GM12878 (cell line): Measurements from ENCODE around the gene NMB. TPM values are rescaled to one million over a fixed set of nuclear protein-coding genes. Genes with fewer than 3 reads are reported as not detected.
A peak's percentile ranks its signal among the peaks of the same experiment; 100 is the strongest.
"Not testable (repeated sequence)": the region's sequence is repeated elsewhere in the genome, so short reads cannot be mapped to it uniquely, and the experiment has no call there.

ENCODE experiments used
- ATAC-seq: fragments of 200-7000 bp; cut with Tn5 transposase; 3 replicates; pipeline ENCODE4 v1.9.1; 2020; ENCODE audit warnings: mild to moderate bottlenecking, moderate library complexity
- BruUV-seq: library from RNA; stranded (reverse); fragments of 400-500 nt; replicated peaks from 2 replicates; lab custom pipeline; 2021; lab: Mats Ljungman, UMichigan
- CTCF ChIA-PET: fragments of 300-600 bp; sonication (Branson Sonifier 250); formaldehyde crosslinking; extraction: SDS; loops from one replicate; lab custom pipeline; 2021; ENCODE audit warnings: inconsistent platforms; lab: Yijun Ruan, JAX
- POLR2A ChIA-PET: fragments of 350-600 bp; formaldehyde crosslinking; extraction: SDS; loops from one replicate; lab custom pipeline; 2021; ENCODE audit warnings: inconsistent platforms; lab: Charles Lee
- RAD21 ChIA-PET: fragments of 300-600 bp; sonication (Branson Sonifier 250); formaldehyde crosslinking; loops from one replicate; lab custom pipeline; 2023; ENCODE audit warnings: antibody characterized with exemption; ENCODE audit not compliant: unreplicated experiment; lab: Charles Lee
- SMC1A ChIA-PET: fragments of 300-600 bp; sonication (Branson Sonifier 250); formaldehyde crosslinking; loops from one replicate; lab custom pipeline; 2023; ENCODE audit not compliant: unreplicated experiment, uncharacterized antibody; lab: Charles Lee
- DNase-seq: peaks from one replicate; pipeline ENCODE4 v3.0.0-alpha.2; 2011; ENCODE audit warnings: low read depth, low spot score
- FAIRE-seq: peaks from 3 replicates; lab custom pipeline; 2011; peaks lifted over from hg19 to GRCh38; lab: Jason Lieb, UNC
- H2AFZ ChIP-seq: 2 replicates; pipeline ENCODE4 v1.6.0; 2011; ENCODE audit warnings: low read depth, low read length, control low read depth; ENCODE audit not compliant: control insufficient read depth
- H3K27ac ChIP-seq: 2 replicates; pipeline ENCODE4 v1.5.1; 2011; ENCODE audit warnings: control low read depth; ENCODE audit not compliant: control insufficient read depth, insufficient read depth
- H3K27me3 ChIP-seq, 2 experiments: replicated peaks in 1 of 2; 2 replicates each; pipeline versions ENCODE4 v1.6.0 to v1.6.1; 2011; ENCODE audit warnings: low read length in 1 of 2; ENCODE audit not compliant: control insufficient read depth in 2 of 2, insufficient read depth in 2 of 2
- H3K36me3 ChIP-seq, 2 experiments: 2 replicates each; pipeline ENCODE4 v1.5.1; 2011; ENCODE audit warnings: low read length in 1 of 2; ENCODE audit not compliant: control insufficient read depth in 2 of 2, insufficient read depth in 2 of 2
- H3K4me1 ChIP-seq: 2 replicates; pipeline ENCODE4 v1.6.1; 2011; ENCODE audit warnings: mild to moderate bottlenecking, low read length, moderate library complexity, mixed read lengths; ENCODE audit not compliant: control insufficient read depth, insufficient read depth
- H3K4me2 ChIP-seq: 2 replicates; pipeline ENCODE4 v1.6.0; 2011; ENCODE audit warnings: control low read depth; ENCODE audit not compliant: control insufficient read depth, insufficient read depth
- H3K4me3 ChIP-seq: fragments of 200-600 bp; sonication (generic); 2 replicates; pipeline ENCODE4 v1.5.1; 2016
- H3K79me2 ChIP-seq: 2 replicates; pipeline ENCODE4 v1.6.0; 2011; ENCODE audit warnings: low read length; ENCODE audit not compliant: control insufficient read depth, insufficient read depth
- H3K9ac ChIP-seq: 2 replicates; pipeline ENCODE4 v1.8.0; 2011; ENCODE audit warnings: low read length, control low read depth, mixed read lengths; ENCODE audit not compliant: control insufficient read depth, insufficient read depth
- H3K9me3 ChIP-seq: replicated peaks from 3 replicates; pipeline ENCODE4 v1.5.1; 2011; ENCODE audit warnings: mild to moderate bottlenecking, low read length; ENCODE audit not compliant: control insufficient read depth, insufficient read depth
- H4K20me1 ChIP-seq: 2 replicates; pipeline ENCODE4 v1.6.0; 2011; ENCODE audit not compliant: control insufficient read depth, insufficient read depth
- ASH2L ChIP-seq: fragments of 300-600, 200-600 bp; sonication (generic); IDR thresholded peaks from 2 replicates; pipeline ENCODE4 v1.6.1; 2017; ENCODE audit warnings: low read depth, mild to moderate bottlenecking, borderline replicate concordance
- CBX3 ChIP-seq: fragments of 200-600 bp; sonication (generic); IDR thresholded peaks from 2 replicates; pipeline ENCODE4 v1.6.1; 2016; ENCODE audit warnings: low read depth, borderline replicate concordance
- FOXM1 ChIP-seq: IDR thresholded peaks from 2 replicates; pipeline ENCODE4 v1.6.1; 2012; ENCODE audit warnings: low read depth, mild to moderate bottlenecking, inconsistent platforms, low read length, moderate library complexity
- NFYB ChIP-seq: IDR thresholded peaks from 2 replicates; pipeline ENCODE4 v1.6.1; 2011; ENCODE audit warnings: low read depth, mild to moderate bottlenecking, low read length, improper control_type of control experiment, moderate library complexity; ENCODE audit not compliant: insufficient read depth
- POLR2AphosphoS2 ChIP-seq: IDR thresholded peaks from 2 replicates; pipeline ENCODE4 v1.6.1; 2011; ENCODE audit warnings: low read depth, mild to moderate bottlenecking, low read length, improper control_type of control experiment, moderate library complexity
- REST ChIP-seq: IDR thresholded peaks from 2 replicates; pipeline ENCODE4 v1.6.1; 2012; ENCODE audit warnings: mild to moderate bottlenecking, low read depth, low read length
- SPI1 ChIP-seq: IDR thresholded peaks from 2 replicates; pipeline ENCODE4 v1.6.1; 2011; ENCODE audit warnings: low read depth, mild to moderate bottlenecking, low read length, moderate library complexity, borderline replicate concordance; ENCODE audit not compliant: insufficient read depth
- ZNF217 ChIP-seq: fragments of 450-650 bp; IDR thresholded peaks from 2 replicates; pipeline ENCODE4 v1.6.1; 2017; ENCODE audit warnings: antibody characterized with exemption, mild to moderate bottlenecking
- ZSCAN29 ChIP-seq: fragments of 450-650 bp; IDR thresholded peaks from 2 replicates; pipeline ENCODE4 v1.6.1; 2017; ENCODE audit warnings: mild to moderate bottlenecking, moderate library complexity
- WGBS: methylation state at CpG from one replicate; pipeline ENCODE4 v1.1.6; 2016; ENCODE audit warnings: low lambda C conversion rate; ENCODE audit not compliant: insufficient replicate concordance, insufficient coverage; ENCODE audit errors: missing lambda C conversion rate; 5-methylcytosine and 5-hydroxymethylcytosine counted together
- in situ Hi-C: fragments of 300-500 bp; cut with MboI; formaldehyde crosslinking; loops from 9 replicates; pipeline ENCODE4 v1.14.3; 2018; ENCODE audit warnings: mixed read lengths
- intact Hi-C: fragments of 100-400 bp; cut with micrococcal nuclease; formaldehyde crosslinking; loops from one replicate; pipeline ENCODE4 v1.14.2; 2022; ENCODE audit not compliant: unreplicated experiment
- polyA plus RNA-seq, 11 experiments: library from polyadenylated mRNA; depleted of rRNA in 4 of 11; unstranded in 6 of 11; stranded (reverse) in 5 of 11; fragments of >200 nt; fragmentation: Nextera tagmentation in 4 of 11; fragmentation: Illumina TruSeq in 1 of 11; extraction: Ambion mirVana in 4 of 11; extraction: Trizol in 1 of 11; gene quantifications; 1 replicate in 1 of 11; 2 replicates in 10 of 11; pipeline versions ENCODE4 v1.2.1 to v1.2.3, GENCODE V29; 2011 to 2016; ENCODE audit warnings: inconsistent platforms in 2 of 11, missing spikeins in 2 of 11, low read depth in 1 of 11
- total RNA-seq, 4 experiments: library from RNA; depleted of rRNA in 3 of 4; stranded (reverse); fragments of >200 nt in 3 of 4; fragmentation: Illumina TruSeq in 1 of 4; extraction: Trizol in 1 of 4; gene quantifications; 2 replicates each; pipeline versions ENCODE4 v1.2.1 to v1.2.3, GENCODE V29; 2013 to 2021
- TF ChIP-seq, protein P1 (sequence below): fragments of 150-350 bp; IDR thresholded peaks from 2 replicates; pipeline ENCODE4 v1.6.1; 2014; ENCODE audit warnings: mild to moderate bottlenecking, low read depth, low read length

Gene NMB
- total and polyA plus RNA-seq, 10 of the 15 experiments (the other 5 are each of a cell fraction or from before 2014, with no cell fraction given): 0.32 to 4.1 (median 1.6) TPM

GRCh38 chr15:84686446-84686845, 28.4 kb upstream of the NMB start:
- DNase-seq, H3K9me3 ChIP-seq, H3K79me2 ChIP-seq, H3K27me3 ChIP-seq, RAD21 ChIA-PET, CTCF ChIA-PET, BruUV-seq, FAIRE-seq, H3K27ac ChIP-seq, H4K20me1 ChIP-seq, H3K4me3 ChIP-seq, H2AFZ ChIP-seq, H3K4me1 ChIP-seq, intact Hi-C loops, in situ Hi-C loops, H3K9ac ChIP-seq: not testable (repeated sequence)
- Histone ChIP-seq H3K36me3 (peaks cover 7 to 16% of the 10 kb centered on the region in 2 experiments; a peak in 3 of 4 replicates), H3K4me2 (peak overlapping the region; percentile 25; the same call in 1 of the 2 replicates)
- peak; percentile 58; the same call in 1 of the 2 replicates for TF ChIP-seq SPI1
- POLR2A ChIA-PET: interaction anchor here (0.6 to 1.0 kb wide), 2 partner anchors 28 to 56 kb away, joined by 3 to 6 read pairs; no protein-coding TSS in a partner anchor
- 49% methylated on average over 7 of the region's 7 CpGs for WGBS
- SMC1A ChIA-PET: interaction anchor here (2.2 kb wide), 1 partner anchor 16 kb away, joined by 5 read pairs; no protein-coding TSS in a partner anchor
- peak; percentile 58 for ATAC-seq

- Histone ChIP-seq H3K4me3 (no peak overlapping the region), H3K9ac (no peak overlapping the region), H4K20me1 (no peaks in the 10 kb centered on the region), H3K27ac (no peak overlapping the region), H2AFZ (no peak overlapping the region), H3K9me3 (peaks cover 2% of the 10 kb centered on the region; the same call in 1 of the 3 replicates), H3K4me2 (no peak overlapping the region), H3K27me3 (no peaks in the 10 kb centered on the region), H3K79me2 (peaks cover 2% of the 10 kb centered on the region; the same call in 1 of the 2 replicates), H3K4me1 (peaks cover 8% of the 10 kb centered on the region; the same call in 1 of the 2 replicates), H3K36me3 (peaks cover 5 to 14% of the 10 kb centered on the region in 2 experiments; a peak in 3 of 4 replicates)
- ChIA-PET SMC1A (interaction anchor here (1.0 to 2.2 kb wide), 2 partner anchors 18 to 27 kb away, joined by 3 to 5 read pairs; no protein-coding TSS in a partner anchor), RAD21 (no interaction called here), POLR2A (interaction anchor here (0.5 kb wide), 1 partner anchor 12 kb away, joined by 3 read pairs; no protein-coding TSS in a partner anchor), CTCF (no interaction called here)
- in situ Hi-C loops: no loop called here
- no peak for FAIRE-seq
- BruUV-seq: no TSS peak
- 100% methylated on average over 5 of the region's 5 CpGs for WGBS
- no peak for ATAC-seq
- DNase-seq: no peak
- intact Hi-C loops: no loop called here
- no peak for TF ChIP-seq ZNF217
- TF ChIP-seq REST: no peak
- no peak for TF ChIP-seq ZSCAN29
- no peak for TF ChIP-seq ASH2L
- TF ChIP-seq NFYB: no peak
- TF ChIP-seq, protein P1, sequence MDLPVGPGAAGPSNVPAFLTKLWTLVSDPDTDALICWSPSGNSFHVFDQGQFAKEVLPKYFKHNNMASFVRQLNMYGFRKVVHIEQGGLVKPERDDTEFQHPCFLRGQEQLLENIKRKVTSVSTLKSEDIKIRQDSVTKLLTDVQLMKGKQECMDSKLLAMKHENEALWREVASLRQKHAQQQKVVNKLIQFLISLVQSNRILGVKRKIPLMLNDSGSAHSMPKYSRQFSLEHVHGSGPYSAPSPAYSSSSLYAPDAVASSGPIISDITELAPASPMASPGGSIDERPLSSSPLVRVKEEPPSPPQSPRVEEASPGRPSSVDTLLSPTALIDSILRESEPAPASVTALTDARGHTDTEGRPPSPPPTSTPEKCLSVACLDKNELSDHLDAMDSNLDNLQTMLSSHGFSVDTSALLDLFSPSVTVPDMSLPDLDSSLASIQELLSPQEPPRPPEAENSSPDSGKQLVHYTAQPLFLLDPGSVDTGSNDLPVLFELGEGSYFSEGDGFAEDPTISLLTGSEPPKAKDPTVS: no peak
- TF ChIP-seq CBX3: no peak
- no peak for TF ChIP-seq FOXM1
- no peak for TF ChIP-seq POLR2AphosphoS2
Measured at GRCh38 chr15:84685304-84685703, 27.3 kb upstream of the NMB start.
